HuH-7.5 (cell line): ENCODE measurements around the gene STK10.
"Not testable (repeated sequence)": the region's sequence is repeated elsewhere in the genome, so short reads cannot be mapped to it uniquely, and the experiment has no call there.

ENCODE experiments used
- DNase-seq: peaks from one replicate; pipeline ENCODE4 v3.0.0; 2011; ENCODE audit warnings: low spot score

Gene STK10

GRCh38 chr5:172188033-172188892 is at the start of gene STK10:
STK10 (minus strand) TSS chr5:172188224; CDS start chr5:172188042, 182 bp downstream.
- peak; percentile 92 for DNase-seq

- no peak for DNase-seq
These were observed 48.1 kb upstream of the STK10 start for GRCh38 chr5:172235827-172236736.

GRCh38 chr5:172235132-172235780 is 47.2 kb upstream of the STK10 start:
- peak; percentile 6 for DNase-seq

DNA sequence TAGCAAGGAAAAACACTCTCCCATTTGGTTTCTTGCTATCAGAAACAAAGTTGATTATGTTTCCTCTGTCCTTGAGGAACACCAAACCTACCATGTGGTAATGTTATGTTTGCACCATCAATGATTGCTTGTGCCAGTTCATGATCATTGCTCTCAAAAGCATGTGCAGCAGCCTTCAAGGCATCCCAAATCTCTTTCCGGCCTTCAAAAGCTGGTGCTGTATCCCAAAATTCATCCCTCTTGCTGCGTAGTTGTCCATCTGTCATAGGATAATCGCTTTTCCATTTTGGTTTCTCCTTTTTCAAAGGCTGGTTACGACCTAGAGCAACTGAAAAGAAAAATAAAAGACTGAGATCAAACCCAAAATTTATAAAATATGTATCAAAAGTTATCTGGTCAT is 46.0 kb upstream of the STK10 start:
- no peak for DNase-seq

GRCh38 chr5:172229904-172230303 is 41.9 kb upstream of the STK10 start:
- DNase-seq, result no peak

- no peak for DNase-seq
These were observed 37.0 kb upstream of the STK10 start for GRCh38 chr5:172224996-172225395.

GRCh38 chr5:172223901-172224873 is 36.2 kb upstream of the STK10 start:
- no peak for DNase-seq

- no peak for DNase-seq
These were observed 31.3 kb upstream of the STK10 start for GRCh38 chr5:172219296-172219695.

DNA sequence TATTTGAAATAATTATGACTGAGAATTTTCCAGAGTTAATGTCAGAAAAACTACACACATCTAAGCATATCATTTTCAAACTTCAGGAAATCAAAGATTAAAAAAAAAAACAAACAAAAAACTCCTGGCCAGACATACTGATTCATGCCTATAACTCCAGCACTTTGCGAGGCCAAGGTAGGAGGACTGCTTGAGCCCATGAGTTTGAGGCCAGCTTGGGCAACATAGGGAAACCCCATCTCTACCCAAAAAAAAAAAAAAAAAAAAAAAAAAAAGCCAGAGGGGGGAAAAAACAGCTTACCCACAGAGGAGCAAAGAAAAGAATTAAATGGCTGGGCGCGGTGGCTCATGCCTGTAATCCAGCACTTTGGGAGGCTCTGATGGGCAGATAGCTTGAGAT is 28.3 kb upstream of the STK10 start:
- no peak for DNase-seq

GRCh38 chr5:172213126-172213525 is 25.1 kb upstream of the STK10 start:
- no peak for DNase-seq

GRCh38 chr5:172211676-172212075 is 23.7 kb upstream of the STK10 start:
- DNase-seq, result no peak

DNA sequence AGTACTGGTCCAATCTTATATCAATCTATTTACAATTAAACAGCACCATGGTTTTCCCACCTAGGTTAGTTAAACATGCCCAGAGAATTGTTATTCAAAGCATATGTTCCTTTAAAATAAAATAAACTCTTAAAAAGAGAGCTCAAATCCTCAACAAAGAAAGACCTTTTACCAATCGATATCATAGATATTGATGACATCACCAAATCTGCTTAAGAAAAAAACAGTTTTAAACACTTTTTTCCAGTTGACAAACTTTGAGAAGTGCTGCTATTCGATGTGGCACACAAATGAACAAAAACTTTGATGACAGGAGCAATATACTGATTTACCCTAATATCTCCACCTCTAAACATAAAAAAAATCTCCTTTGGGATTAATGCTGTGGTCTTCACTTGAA is 21.7 kb upstream of the STK10 start:
- DNase-seq, result no peak

GRCh38 chr5:172207511-172207910 is 19.5 kb upstream of the STK10 start:
- DNase-seq, result no peak

DNA sequence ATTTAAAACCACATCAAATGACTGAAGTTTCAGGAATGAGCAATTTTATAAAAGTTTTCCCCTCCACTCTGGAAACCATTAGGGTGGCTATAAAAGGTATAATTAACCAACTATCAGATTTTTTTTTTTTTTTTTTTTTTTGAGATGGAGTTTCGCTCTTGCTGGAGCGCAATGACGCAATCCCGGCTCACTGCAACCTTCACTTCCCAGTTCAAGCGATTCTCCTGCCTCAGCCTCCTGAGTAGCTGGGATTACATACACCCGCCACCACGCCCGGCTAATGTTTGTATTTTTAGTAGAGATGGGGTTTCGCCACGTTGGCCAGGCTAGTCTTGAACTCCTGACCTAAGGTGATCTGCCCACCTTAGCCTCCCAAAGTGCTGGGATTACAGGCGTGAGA is 18.0 kb upstream of the STK10 start:
- DNase-seq, result not testable (repeated sequence)

- DNase-seq, result no peak
These were observed 12.5 kb upstream of the STK10 start for GRCh38 chr5:172200476-172200875.

- DNase-seq, result no peak
These were observed 11.4 kb upstream of the STK10 start for GRCh38 chr5:172199446-172199845.

- not testable (repeated sequence) for DNase-seq
These were observed 9.8 kb upstream of the STK10 start for GRCh38 chr5:172197775-172198174.

GRCh38 chr5:172194985-172195774 is 7.2 kb upstream of the STK10 start:
- DNase-seq, result no peak

GRCh38 chr5:172193872-172194271 is 5.8 kb upstream of the STK10 start, which contains the start of gene EFCAB9:
EFCAB9 (plus strand) TSS chr5:172194172; CDS start chr5:172194173, 1 bp downstream.
- no peak for DNase-seq

GRCh38 chr5:172189693-172190296 is 1.8 kb upstream of the STK10 start:
- no peak for DNase-seq
